ENCODE results near the gene PCDHA2. TPM values are rescaled to one million over a fixed set of nuclear protein-coding genes. Genes with fewer than 3 reads are reported as not detected.
"Not testable (repeated sequence)": the region's sequence is repeated elsewhere in the genome, so short reads cannot be mapped to it uniquely, and the experiment has no call there.

Gene PCDHA2
- total RNA-seq, 4 donors from 2014 or later: not detected

DNA sequence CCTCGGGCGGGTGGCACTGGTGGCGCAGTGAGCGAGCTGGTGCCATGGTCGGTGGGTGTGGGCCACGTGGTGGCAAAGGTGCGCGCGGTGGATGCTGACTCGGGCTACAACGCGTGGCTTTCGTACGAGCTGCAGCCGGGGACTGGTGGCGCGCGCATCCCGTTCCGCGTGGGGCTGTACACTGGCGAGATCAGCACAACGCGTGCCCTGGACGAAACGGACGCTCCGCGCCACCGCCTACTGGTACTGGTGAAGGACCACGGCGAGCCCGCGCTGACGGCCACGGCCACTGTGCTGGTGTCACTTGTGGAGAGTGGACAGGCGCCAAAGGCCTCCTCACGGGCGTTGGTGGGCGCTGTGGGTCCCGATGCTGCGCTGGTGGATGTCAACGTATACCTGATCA is 14.2 kb downstream of the PCDHA2 start:
- WGBS, 2 donors: 66 to 76% methylated on average over 37 to 42 of the region's 43 CpGs
- intact Hi-C loops (cut with DNase I; ENCODE audit: low total_unique reads): no loop called here
- TF ChIP-seq, protein P1, sequence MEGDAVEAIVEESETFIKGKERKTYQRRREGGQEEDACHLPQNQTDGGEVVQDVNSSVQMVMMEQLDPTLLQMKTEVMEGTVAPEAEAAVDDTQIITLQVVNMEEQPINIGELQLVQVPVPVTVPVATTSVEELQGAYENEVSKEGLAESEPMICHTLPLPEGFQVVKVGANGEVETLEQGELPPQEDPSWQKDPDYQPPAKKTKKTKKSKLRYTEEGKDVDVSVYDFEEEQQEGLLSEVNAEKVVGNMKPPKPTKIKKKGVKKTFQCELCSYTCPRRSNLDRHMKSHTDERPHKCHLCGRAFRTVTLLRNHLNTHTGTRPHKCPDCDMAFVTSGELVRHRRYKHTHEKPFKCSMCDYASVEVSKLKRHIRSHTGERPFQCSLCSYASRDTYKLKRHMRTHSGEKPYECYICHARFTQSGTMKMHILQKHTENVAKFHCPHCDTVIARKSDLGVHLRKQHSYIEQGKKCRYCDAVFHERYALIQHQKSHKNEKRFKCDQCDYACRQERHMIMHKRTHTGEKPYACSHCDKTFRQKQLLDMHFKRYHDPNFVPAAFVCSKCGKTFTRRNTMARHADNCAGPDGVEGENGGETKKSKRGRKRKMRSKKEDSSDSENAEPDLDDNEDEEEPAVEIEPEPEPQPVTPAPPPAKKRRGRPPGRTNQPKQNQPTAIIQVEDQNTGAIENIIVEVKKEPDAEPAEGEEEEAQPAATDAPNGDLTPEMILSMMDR (IDR thresholded peaks at IDR 0.05): no peak
- no peak for TF ChIP-seq POLR2A (IDR thresholded peaks at IDR 0.05)
- no peak for DNase-seq (ENCODE audit: low spot score in 2 of 2)
- H3K4me3 ChIP-seq (ENCODE audit: low read depth, poor library complexity, severe bottlenecking): no peak overlapping the region

DNA sequence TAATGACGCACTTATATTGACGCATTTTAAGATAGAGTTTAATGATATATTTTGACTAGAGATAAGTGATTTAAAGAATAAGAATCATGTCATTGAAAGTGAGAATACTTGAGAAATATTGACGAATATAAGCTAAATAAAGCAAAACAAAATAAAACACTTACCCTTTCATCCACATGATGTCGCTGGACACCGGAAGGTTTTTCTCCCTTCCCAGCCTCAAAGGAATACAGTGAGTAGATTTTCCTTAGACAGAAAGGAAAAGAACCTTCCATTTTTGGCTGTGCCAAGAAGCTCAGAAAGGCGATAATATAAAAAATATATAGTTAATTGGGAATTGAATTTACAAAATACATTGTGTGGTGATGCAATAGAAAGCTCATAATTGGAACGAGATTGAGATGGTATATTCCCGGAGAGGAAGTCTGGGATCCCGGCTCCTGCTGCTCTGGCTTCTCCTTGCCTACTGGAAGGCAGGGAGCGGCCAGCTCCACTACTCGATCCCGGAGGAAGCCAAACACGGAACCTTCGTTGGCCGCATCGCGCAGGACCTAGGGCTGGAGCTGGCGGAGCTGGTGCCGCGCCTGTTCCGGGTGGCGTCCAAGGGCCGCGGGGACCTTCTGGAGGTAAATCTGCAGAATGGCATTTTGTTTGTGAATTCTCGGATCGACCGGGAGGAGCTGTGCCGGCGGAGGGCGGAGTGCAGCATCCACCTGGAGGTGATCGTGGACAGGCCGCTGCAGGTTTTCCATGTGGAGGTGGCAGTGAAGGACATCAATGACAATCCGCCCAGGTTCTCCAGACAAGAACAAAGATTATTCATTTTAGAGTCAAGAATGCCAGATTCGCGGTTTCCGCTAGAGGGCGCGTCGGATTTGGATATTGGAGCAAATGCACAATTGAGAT is 27.0 kb downstream of the PCDHA2 start, which contains the start of gene PCDHA5:
Gene PCDHA5 (plus strand): TSS at position 239 of the 906 bp plus-strand sequence.
- TF ChIP-seq, protein P1 (IDR thresholded peaks at IDR 0.05): no peak
- TF ChIP-seq POLR2A (IDR thresholded peaks at IDR 0.05): no peak
- no peak for DNase-seq (ENCODE audit: low spot score in 2 of 2)
- intact Hi-C loops (cut with DNase I; ENCODE audit: low total_unique reads): no loop called here
- H3K4me3 ChIP-seq (ENCODE audit: low read depth, poor library complexity, severe bottlenecking): no peak within 1 kb of the TSS
- WGBS, 2 donors: 33 to 35% methylated on average over 39 of the region's 39 CpGs

DNA sequence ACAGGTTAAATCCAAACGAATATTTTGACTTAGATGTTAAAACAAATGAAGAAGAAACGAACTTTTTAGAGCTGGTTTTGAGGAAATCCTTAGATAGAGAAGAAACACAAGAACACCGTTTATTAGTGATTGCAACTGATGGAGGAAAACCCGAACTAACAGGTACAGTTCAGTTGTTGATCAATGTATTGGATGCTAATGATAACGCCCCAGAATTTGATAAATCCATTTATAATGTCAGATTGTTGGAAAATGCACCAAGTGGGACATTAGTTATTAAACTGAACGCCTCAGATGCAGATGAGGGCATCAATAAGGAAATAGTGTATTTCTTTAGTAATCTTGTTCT is 27.6 kb downstream of the PCDHA2 start:
- WGBS, 2 donors: 25 to 26% methylated on average over 6 of the region's 6 CpGs
- no peak overlapping the region for H3K4me3 ChIP-seq (ENCODE audit: low read depth, poor library complexity, severe bottlenecking)
- no peak for DNase-seq (ENCODE audit: low spot score in 2 of 2)
- intact Hi-C loops (cut with DNase I; ENCODE audit: low total_unique reads): no loop called here
- TF ChIP-seq, protein P1 (IDR thresholded peaks at IDR 0.05): no peak
- TF ChIP-seq POLR2A (IDR thresholded peaks at IDR 0.05): no peak

DNA sequence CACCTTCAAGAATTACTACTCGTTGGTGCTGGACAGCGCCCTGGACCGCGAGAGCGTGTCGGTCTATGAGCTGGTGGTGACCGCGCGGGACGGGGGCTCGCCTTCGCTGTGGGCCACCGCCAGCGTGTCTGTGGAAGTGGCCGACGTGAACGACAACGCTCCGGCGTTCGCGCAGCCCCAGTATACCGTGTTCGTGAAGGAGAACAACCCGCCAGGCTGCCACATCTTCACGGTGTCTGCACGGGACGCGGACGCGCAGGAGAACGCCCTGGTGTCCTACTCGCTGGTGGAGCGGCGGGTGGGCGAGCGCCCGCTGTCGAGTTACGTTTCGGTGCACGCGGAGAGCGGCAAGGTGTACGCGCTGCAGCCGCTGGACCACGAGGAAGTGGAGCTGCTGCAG is 28.3 kb downstream of the PCDHA2 start:
- intact Hi-C loops (cut with DNase I; ENCODE audit: low total_unique reads); DNase-seq (ENCODE audit: low spot score in 2 of 2); H3K4me3 ChIP-seq (ENCODE audit: low read depth, poor library complexity, severe bottlenecking): not testable (repeated sequence)
- 62 to 63% methylated on average over 38 to 47 of the region's 48 CpGs for WGBS, 2 donors

DNA sequence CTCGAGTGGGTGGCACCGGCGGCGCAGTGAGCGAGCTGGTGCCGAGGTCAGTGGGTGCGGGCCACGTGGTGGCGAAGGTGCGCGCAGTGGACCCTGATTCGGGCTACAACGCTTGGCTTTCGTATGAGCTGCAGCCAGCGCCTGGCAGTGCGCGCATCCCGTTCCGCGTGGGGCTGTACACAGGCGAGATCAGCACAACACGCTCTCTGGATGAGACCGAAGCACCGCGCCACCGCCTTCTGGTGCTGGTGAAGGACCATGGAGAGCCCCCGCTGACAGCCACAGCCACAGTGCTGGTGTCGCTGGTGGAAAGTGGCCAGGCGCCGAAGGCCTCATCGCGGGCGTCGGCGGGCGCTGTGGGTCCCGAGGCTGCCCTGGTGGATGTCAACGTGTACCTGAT is 28.8 kb downstream of the PCDHA2 start:
- TF ChIP-seq, protein P1 (IDR thresholded peaks at IDR 0.05): no peak
- no peak for DNase-seq (ENCODE audit: low spot score in 2 of 2)
- 64 to 68% methylated on average over 5 to 32 of the region's 38 CpGs for WGBS, 2 donors
- intact Hi-C loops (cut with DNase I; ENCODE audit: low total_unique reads): no loop called here
- H3K4me3 ChIP-seq (ENCODE audit: low read depth, poor library complexity, severe bottlenecking): no peak overlapping the region

DNA sequence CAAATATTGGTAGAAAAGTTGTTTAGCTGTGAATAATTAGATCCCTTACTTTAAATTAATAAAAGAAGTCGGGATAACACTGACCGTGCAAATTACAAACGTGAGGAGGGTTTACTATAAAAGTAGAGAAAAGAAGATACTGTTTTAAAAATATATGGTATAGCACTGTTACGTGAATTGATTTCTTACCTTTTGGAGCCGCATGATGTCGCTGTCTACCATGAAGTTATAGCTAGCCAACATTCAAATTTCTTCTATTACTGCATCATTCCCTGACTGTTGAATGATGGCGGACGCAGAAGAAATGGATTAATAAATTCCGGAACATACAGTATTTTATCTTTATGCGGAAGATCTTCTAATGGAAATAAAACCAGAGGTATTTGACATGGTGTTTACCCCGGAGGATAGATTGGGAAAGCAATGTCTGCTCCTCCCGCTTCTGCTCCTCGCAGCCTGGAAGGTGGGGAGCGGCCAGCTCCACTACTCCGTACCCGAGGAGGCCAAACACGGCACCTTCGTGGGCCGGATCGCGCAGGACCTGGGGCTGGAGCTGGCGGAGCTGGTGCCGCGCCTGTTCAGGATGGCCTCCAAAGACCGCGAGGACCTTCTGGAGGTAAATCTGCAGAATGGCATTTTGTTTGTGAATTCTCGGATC is 33.2 kb downstream of the PCDHA2 start, which contains the start of gene PCDHA6:
Gene PCDHA6 (plus strand): TSS at position 257 of the 658 bp plus-strand sequence. CDS start 132 bp downstream, at position 389.
- DNase-seq (ENCODE audit: low spot score in 2 of 2): no peak
- TF ChIP-seq, protein P1 (IDR thresholded peaks at IDR 0.05): no peak
- no peak for TF ChIP-seq POLR2A (IDR thresholded peaks at IDR 0.05)
- no peak within 1 kb of the TSS for H3K4me3 ChIP-seq (ENCODE audit: low read depth, poor library complexity, severe bottlenecking)
- intact Hi-C loops (cut with DNase I; ENCODE audit: low total_unique reads): no loop called here
- WGBS, 2 donors: 20 to 22% methylated on average over 27 of the region's 27 CpGs
